ENCODE data around the gene MRPL45. TPM values are rescaled to one million over a fixed set of nuclear protein-coding genes. Genes with fewer than 3 reads are reported as not detected.
"Not testable (repeated sequence)": the region's sequence is repeated elsewhere in the genome, so short reads cannot be mapped to it uniquely, and the experiment has no call there.

The MRPL45 gene
- total RNA-seq, 3 donors from 2014 or later (not counting 1 experiment from before 2014, with no cell fraction given), result 11.5 to 14.2 (median 12.6) TPM

DNA sequence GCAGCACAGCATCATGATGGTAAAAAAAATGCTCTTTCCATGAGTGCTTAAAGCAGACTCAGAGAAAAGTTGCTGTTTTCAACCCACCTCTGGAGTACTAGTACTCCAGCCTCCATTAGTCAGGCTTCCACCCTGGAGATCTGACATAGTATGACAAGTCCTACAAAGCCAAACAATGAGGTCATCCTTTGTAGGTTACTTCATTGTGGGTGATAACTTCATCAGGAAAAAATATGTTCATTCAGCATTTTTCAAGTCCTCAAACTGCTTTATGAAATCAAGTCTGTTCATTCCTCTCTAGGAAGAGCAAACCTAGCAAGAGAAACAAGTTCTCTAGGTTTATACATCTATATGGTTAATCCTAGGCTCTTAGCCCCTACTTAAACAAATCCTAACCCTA is 27.4 kb upstream of the MRPL45 start:
- H3K9me3 Mint-ChIP-seq; DNase-seq; H3K27ac Mint-ChIP-seq; ATAC-seq; H3K4me3 ChIP-seq (ENCODE audit: low read length); H3K27ac ChIP-seq (ENCODE audit: low read length); intact Hi-C loops (cut with micrococcal nuclease); H3K9me3 ChIP-seq (ENCODE audit: control insufficient read depth, insufficient read depth, low read length); H3K4me3 Mint-ChIP-seq; H3K27me3 ChIP-seq (ENCODE audit: control insufficient read depth, insufficient read depth, low read length); H3K36me3 ChIP-seq (ENCODE audit: control insufficient read depth, insufficient read depth, low read length); H3K36me3 Mint-ChIP-seq; H3K4me1 ChIP-seq (ENCODE audit: control insufficient read depth, insufficient read depth, low read length); H3K4me1 Mint-ChIP-seq; H3K27me3 Mint-ChIP-seq (ENCODE audit: low read depth in 2 of 2): not testable (repeated sequence)

DNA sequence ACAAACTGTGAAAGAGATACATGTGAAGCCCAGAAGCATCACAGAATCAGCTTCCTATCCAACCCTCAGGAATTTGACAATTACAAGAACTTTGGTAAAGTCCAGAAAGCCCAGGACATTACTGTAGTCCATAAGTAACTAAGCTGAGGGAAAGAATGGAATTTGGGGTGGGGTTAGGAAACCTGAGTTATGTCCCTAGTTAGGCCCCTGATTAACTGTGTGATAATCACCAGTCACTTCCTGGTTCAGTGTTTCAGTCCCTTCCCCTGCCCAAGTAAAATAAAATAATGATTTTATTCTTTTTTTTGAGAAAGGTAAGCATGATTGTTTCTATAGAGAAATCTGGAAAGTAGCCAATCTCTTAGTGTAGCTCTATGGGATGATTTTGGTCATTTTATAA is 11.0 kb upstream of the MRPL45 start:
- H3K27me3 ChIP-seq (ENCODE audit: control insufficient read depth, insufficient read depth, low read length); DNase-seq; H3K36me3 ChIP-seq (ENCODE audit: control insufficient read depth, insufficient read depth, low read length); H3K27me3 Mint-ChIP-seq (ENCODE audit: low read depth in 2 of 2); H3K4me3 Mint-ChIP-seq; ATAC-seq; H3K9me3 Mint-ChIP-seq; H3K27ac Mint-ChIP-seq; H3K4me3 ChIP-seq (ENCODE audit: low read length); H3K9me3 ChIP-seq (ENCODE audit: control insufficient read depth, insufficient read depth, low read length); H3K4me1 Mint-ChIP-seq; H3K27ac ChIP-seq (ENCODE audit: low read length); H3K4me1 ChIP-seq (ENCODE audit: control insufficient read depth, insufficient read depth, low read length); intact Hi-C loops (cut with micrococcal nuclease); H3K36me3 Mint-ChIP-seq: not testable (repeated sequence)

DNA sequence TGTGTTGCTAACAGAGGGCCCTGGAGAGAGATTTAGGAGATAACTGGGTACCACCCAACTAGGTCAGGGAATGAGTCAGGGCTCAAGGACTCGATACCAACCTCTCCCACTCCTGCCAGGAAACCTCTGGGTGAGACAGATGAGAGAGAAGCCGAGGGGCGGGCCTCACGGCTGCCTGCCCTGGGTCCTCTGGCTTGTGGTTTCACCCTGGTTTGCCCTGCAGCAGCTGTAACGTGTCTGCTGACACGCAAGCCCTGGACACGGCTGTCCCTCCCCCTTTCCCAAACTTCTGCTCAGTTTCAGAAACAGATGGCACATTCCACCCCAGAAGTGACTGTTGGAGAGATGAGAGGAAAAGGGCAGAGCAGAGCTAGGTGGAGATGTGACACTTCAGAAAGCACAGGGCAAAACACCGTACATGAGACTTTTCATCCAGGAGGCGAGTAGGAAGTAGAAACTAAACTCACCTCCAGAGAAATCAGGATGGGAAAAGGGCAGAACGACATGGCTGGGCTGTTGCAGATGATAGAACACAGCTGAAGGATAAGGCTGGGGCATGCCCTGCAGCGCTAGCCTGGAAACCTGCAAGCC is 10.4 kb upstream of the MRPL45 start:
- ATAC-seq (peak; percentile 44 to 85 (median 69)), DNase-seq (peak in 1 of 2 donors; percentile 6)
- H3K36me3 ChIP-seq (ENCODE audit: control insufficient read depth, insufficient read depth, low read length); H3K4me1 Mint-ChIP-seq; H3K27ac ChIP-seq (ENCODE audit: low read length); intact Hi-C loops (cut with micrococcal nuclease); H3K9me3 Mint-ChIP-seq; H3K4me3 ChIP-seq (ENCODE audit: low read length); H3K36me3 Mint-ChIP-seq; H3K27me3 Mint-ChIP-seq (ENCODE audit: low read depth in 2 of 2); H3K9me3 ChIP-seq (ENCODE audit: control insufficient read depth, insufficient read depth, low read length); H3K27ac Mint-ChIP-seq; H3K4me3 Mint-ChIP-seq; H3K4me1 ChIP-seq (ENCODE audit: control insufficient read depth, insufficient read depth, low read length); H3K27me3 ChIP-seq (ENCODE audit: control insufficient read depth, insufficient read depth, low read length): not testable (repeated sequence)
- 24% methylated on average over 7 of the region's 11 CpGs for WGBS (ENCODE audit: insufficient coverage)

DNA sequence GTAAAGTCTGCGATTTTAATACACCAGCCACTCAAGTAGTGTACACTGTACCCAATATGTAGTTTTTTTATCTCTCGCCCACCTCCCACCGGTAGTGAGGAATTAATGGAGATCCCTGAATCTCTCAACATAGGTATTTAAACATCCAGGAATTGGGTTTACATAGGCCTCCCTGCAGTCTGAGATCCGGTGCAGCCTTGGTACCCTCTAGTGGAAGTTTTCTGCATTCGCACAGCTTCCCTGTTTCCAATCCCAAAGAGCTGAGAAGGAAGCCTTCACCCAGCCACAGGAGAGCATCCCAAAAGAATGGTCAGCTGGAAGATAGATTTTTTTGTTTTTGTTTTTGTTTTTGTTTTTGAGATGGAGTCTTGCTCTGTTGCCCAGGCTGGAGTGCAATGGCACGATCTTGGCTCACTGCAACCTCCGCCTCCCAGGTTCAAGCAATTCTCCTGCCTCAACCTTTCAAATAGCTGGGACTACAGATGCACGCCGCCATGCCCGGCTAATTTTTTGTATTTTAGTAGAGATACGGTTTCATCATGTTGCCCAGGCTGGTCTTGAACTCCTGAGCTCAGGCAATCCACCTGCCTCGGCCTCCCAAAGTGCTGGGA is 8.6 kb upstream of the MRPL45 start:
- DNase-seq; H3K4me1 Mint-ChIP-seq; H3K27me3 Mint-ChIP-seq (ENCODE audit: low read depth in 2 of 2); H3K27ac ChIP-seq (ENCODE audit: low read length); intact Hi-C loops (cut with micrococcal nuclease); H3K27me3 ChIP-seq (ENCODE audit: control insufficient read depth, insufficient read depth, low read length); H3K4me3 ChIP-seq (ENCODE audit: low read length); H3K36me3 ChIP-seq (ENCODE audit: control insufficient read depth, insufficient read depth, low read length); H3K9me3 Mint-ChIP-seq; H3K36me3 Mint-ChIP-seq; H3K4me3 Mint-ChIP-seq; H3K27ac Mint-ChIP-seq; H3K4me1 ChIP-seq (ENCODE audit: control insufficient read depth, insufficient read depth, low read length); ATAC-seq; H3K9me3 ChIP-seq (ENCODE audit: control insufficient read depth, insufficient read depth, low read length): not testable (repeated sequence)
- WGBS (ENCODE audit: insufficient coverage), result 81% methylated on average over 7 of the region's 12 CpGs

DNA sequence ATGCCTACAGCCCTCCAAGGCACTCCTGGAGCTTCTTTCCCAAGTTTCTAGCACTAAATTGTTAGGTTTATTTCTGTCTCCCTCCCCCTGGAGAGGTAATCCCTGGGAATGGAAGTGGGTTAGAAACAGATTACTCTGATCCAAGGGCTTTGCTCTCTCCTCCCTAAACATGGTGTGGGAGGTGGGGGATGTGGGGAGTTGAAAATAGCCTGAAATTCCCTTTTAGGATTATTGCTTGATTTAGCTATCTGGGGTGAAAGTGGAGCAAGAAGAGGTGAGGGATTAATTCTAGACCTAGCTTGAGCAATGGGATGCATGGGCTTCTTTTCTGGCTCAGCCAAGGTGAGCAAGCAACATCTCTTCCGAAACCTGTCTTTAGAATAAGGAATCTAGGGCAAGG is 7.2 kb upstream of the MRPL45 start:
- H3K4me1 ChIP-seq (ENCODE audit: control insufficient read depth, insufficient read depth, low read length); H3K27ac Mint-ChIP-seq; ATAC-seq; H3K9me3 Mint-ChIP-seq; H3K36me3 ChIP-seq (ENCODE audit: control insufficient read depth, insufficient read depth, low read length); H3K27me3 Mint-ChIP-seq (ENCODE audit: low read depth in 2 of 2); H3K27me3 ChIP-seq (ENCODE audit: control insufficient read depth, insufficient read depth, low read length); H3K36me3 Mint-ChIP-seq; H3K4me3 ChIP-seq (ENCODE audit: low read length); H3K27ac ChIP-seq (ENCODE audit: low read length); H3K4me3 Mint-ChIP-seq; DNase-seq; H3K9me3 ChIP-seq (ENCODE audit: control insufficient read depth, insufficient read depth, low read length); H3K4me1 Mint-ChIP-seq; intact Hi-C loops (cut with micrococcal nuclease): not testable (repeated sequence)
- WGBS (ENCODE audit: insufficient coverage), result 100% methylated on average over 1 of the region's 1 CpG

DNA sequence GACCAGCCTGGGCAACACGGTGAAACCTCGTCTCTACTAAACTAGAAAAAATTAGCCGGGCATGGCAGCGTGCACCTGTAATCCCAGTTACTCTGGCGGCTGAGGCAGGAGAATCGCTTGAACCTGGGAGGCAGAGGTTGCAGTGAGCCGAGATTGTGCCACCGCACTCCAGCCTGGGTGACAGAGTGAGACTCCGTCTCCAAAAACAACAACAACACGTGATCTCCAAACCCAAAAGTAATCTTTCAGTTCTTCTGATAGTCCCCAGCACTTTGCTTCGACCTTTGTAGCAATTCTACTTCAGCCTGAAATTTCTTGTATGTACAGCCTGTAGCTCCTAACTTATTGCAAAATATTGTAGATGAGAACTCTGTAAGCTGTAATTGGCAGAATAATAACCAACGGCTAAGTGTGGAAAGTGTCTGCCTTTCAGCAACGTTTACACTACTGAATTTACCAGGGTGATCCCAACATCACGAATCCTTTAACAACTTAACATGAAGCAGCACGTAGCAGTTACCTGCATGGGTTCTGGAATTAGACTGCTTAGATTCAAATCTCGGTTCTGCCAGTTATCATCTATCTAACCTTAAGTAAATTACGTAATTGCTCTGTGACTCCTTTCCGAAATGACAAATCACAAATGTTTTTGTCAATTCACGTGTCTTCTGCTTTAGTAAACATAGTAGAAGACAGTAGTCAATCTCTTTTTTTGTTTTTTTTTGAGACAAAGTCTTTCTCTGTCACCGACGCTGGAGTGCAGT is 1.2 kb upstream of the MRPL45 start:
- H3K27ac Mint-ChIP-seq, result peak overlapping the region in 1 of 2 donors; percentile 92
- H3K36me3 ChIP-seq (ENCODE audit: control insufficient read depth, insufficient read depth, low read length); H3K4me1 ChIP-seq (ENCODE audit: control insufficient read depth, insufficient read depth, low read length); H3K9me3 Mint-ChIP-seq; H3K9me3 ChIP-seq (ENCODE audit: control insufficient read depth, insufficient read depth, low read length); H3K27me3 ChIP-seq (ENCODE audit: control insufficient read depth, insufficient read depth, low read length); H3K27ac ChIP-seq (ENCODE audit: low read length); ATAC-seq; intact Hi-C loops (cut with micrococcal nuclease); H3K27me3 Mint-ChIP-seq (ENCODE audit: low read depth in 2 of 2); H3K36me3 Mint-ChIP-seq; H3K4me3 ChIP-seq (ENCODE audit: low read length): not testable (repeated sequence)
- peaks cover 7 to 11% of the 10 kb centered on the region in 2 donors for H3K4me1 Mint-ChIP-seq
- 96% methylated on average over 15 of the region's 21 CpGs for WGBS (ENCODE audit: insufficient coverage)
- H3K4me3 Mint-ChIP-seq, result peak overlapping the region; percentile 93
- peak in 1 of 2 donors; percentile 14 for DNase-seq
